ENCODE measurements around the gene CLEC19A.

The CLEC19A gene

DNA sequence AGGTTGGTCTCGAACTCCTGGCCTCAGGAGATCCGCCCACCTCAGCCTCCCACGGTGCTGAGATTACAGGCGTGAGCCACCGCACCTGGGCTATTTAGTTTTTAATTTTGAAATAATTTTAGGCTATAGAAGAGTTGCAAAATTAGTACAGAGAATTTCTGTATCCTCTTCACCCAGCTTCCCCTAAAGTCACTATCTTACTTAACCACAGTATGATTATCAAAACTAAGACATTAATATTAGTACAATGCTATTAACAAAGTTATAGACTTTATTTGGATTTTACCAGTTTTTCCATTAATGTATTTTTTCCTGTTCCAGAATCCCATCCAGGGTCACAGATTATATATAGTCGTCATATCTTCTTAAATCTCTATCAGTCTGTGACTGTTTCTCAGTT lies 62.6 kb downstream of the CLEC19A start:
- DNase-seq, result no peak
- Mint-ChIP-seq H3K36me3 (ENCODE audit: low read depth) (no peaks in the 10 kb centered on the region), H3K4me3 (no peak overlapping the region), H3K9me3 (peaks cover 4% of the 10 kb centered on the region), H3K27ac (peak overlapping the region; percentile 37), H3K4me1 (peaks cover 20% of the 10 kb centered on the region), H3K27me3 (ENCODE audit: low read depth, poor library complexity) (peaks cover 5% of the 10 kb centered on the region)
- TF ChIP-seq CTCF (IDR thresholded peaks at IDR 0.05), result no peak

- H3K4me3 Mint-ChIP-seq, result no peak overlapping the region
- H3K27me3 Mint-ChIP-seq (ENCODE audit: low read depth, poor library complexity), result peaks cover 6% of the 10 kb centered on the region
- no peak for TF ChIP-seq CTCF (IDR thresholded peaks at IDR 0.05)
- H3K4me1 Mint-ChIP-seq, result peaks cover 20% of the 10 kb centered on the region
- H3K9me3 Mint-ChIP-seq, result peaks cover 3% of the 10 kb centered on the region
- peak overlapping the region; percentile 45 for H3K27ac Mint-ChIP-seq
- H3K36me3 Mint-ChIP-seq (ENCODE audit: low read depth), result no peaks in the 10 kb centered on the region
- DNase-seq, result peak; percentile 52
Observed at GRCh38 chr16:19348578-19349315, 63.2 kb downstream of the CLEC19A start.

DNA sequence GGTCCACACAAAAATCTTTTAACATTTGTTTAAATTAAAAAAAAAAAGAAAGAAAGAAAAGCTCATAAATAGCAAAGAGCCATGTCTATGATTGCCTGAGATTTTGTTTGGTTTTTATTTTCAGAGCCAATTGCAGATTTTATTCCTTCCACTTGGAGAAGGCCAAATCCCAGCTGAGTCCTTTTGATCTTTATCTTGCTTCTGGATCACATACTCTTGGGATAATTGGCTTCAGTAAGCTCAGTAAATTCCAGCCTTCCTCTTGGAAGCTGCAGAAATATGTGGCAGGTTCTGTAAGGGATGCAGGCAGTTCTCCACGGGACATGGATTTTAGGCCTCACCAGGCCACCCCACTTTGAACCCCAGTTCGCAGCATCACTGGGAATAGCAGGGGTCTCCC lies 68.8 kb downstream of the CLEC19A start:
- no peaks in the 10 kb centered on the region for H3K4me1 Mint-ChIP-seq
- H3K9me3 Mint-ChIP-seq, result no peaks in the 10 kb centered on the region
- H3K36me3 Mint-ChIP-seq (ENCODE audit: low read depth), result no peaks in the 10 kb centered on the region
- no peak for TF ChIP-seq CTCF (IDR thresholded peaks at IDR 0.05)
- H3K27ac Mint-ChIP-seq, result no peak overlapping the region
- H3K27me3 Mint-ChIP-seq (ENCODE audit: low read depth, poor library complexity), result peaks cover 10% of the 10 kb centered on the region
- DNase-seq, result no peak
- H3K4me3 Mint-ChIP-seq, result no peak overlapping the region

GRCh38 chr16:19356024-19356952 lies 70.8 kb downstream of the CLEC19A start:
- TF ChIP-seq CTCF (IDR thresholded peaks at IDR 0.05), result no peak
- no peak overlapping the region for H3K27ac Mint-ChIP-seq
- no peak for DNase-seq
- H3K36me3 Mint-ChIP-seq (ENCODE audit: low read depth), result no peaks in the 10 kb centered on the region
- H3K4me3 Mint-ChIP-seq, result no peak overlapping the region
- H3K9me3 Mint-ChIP-seq, result no peaks in the 10 kb centered on the region
- peaks cover 5% of the 10 kb centered on the region for H3K27me3 Mint-ChIP-seq (ENCODE audit: low read depth, poor library complexity)
- H3K4me1 Mint-ChIP-seq, result no peaks in the 10 kb centered on the region

DNA sequence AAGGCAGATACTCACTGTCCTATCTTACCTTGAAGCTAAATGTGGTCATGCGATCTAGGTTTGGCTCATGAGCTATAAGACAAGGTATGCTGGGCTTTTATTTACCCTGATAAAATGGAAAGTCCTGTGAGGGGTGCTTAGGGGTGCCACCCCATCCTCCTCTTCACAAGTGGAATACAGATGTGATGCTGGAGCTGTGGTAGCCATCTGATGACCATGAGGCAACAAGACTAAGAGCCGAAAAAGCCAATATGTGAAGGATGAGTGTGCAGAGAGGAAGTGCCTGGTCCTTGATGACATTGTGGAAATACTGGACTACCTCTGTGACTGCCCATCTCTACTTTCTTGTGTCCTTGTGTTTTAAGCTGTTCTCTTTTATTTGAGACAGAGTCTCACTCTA lies 74.0 kb downstream of the CLEC19A start:
- Mint-ChIP-seq H3K4me3 (no peak overlapping the region), H3K36me3 (ENCODE audit: low read depth) (no peaks in the 10 kb centered on the region), H3K27ac (no peak overlapping the region), H3K4me1 (no peaks in the 10 kb centered on the region), H3K9me3 (peaks cover 3% of the 10 kb centered on the region), H3K27me3 (ENCODE audit: low read depth, poor library complexity) (no peaks in the 10 kb centered on the region)
- no peak for DNase-seq
- TF ChIP-seq CTCF (IDR thresholded peaks at IDR 0.05), result no peak
